Left colon (tissue), 2 donors: Measurements from ENCODE around the gene CREB3L2. TPM values are rescaled to one million over a fixed set of nuclear protein-coding genes. Genes with fewer than 3 reads are reported as not detected.
"Not testable (repeated sequence)": the region's sequence is repeated elsewhere in the genome, so short reads cannot be mapped to it uniquely, and the experiment has no call there.

Experiments
- ATAC-seq: fragments of 200-7000 bp; cut with Tn5 transposase; one replicate; pipeline ENCODE4 v1.9.1; 2020; ENCODE audit warnings: mild to moderate bottlenecking, moderate library complexity
- DNase-seq, 2 donors: peaks; one replicate each; pipeline ENCODE4 v3.0.0-alpha.2; 2020
- intact Hi-C, 2 donors: fragments of 100-400 bp; cut with DNase I in 1 of 2; cut with micrococcal nuclease in 1 of 2; formaldehyde crosslinking; loops; one replicate each; pipeline versions ENCODE4 v1.11.2 to v1.14.0; 2022; cut with DNase I, micrococcal nuclease
- long read RNA-seq: library from polyadenylated mRNA; unstranded; transcript quantifications from one replicate; pipeline ENCODE4 v2.0.0, GENCODE V29; 2021
- total RNA-seq, 2 donors: library from RNA; stranded (reverse); fragmentation: NEBNext Ultra II Directional; extraction: Animal tissue kit (Norgen Biotek cat#: 25700); gene quantifications; one replicate each; pipeline ENCODE4 v1.2.1, GENCODE V29; 2021
- donor health status: DM: no; HTN: no; CAD: no.
- donor health status: DM: yes; HTN: yes; CAD: no.

Gene CREB3L2, protein sequence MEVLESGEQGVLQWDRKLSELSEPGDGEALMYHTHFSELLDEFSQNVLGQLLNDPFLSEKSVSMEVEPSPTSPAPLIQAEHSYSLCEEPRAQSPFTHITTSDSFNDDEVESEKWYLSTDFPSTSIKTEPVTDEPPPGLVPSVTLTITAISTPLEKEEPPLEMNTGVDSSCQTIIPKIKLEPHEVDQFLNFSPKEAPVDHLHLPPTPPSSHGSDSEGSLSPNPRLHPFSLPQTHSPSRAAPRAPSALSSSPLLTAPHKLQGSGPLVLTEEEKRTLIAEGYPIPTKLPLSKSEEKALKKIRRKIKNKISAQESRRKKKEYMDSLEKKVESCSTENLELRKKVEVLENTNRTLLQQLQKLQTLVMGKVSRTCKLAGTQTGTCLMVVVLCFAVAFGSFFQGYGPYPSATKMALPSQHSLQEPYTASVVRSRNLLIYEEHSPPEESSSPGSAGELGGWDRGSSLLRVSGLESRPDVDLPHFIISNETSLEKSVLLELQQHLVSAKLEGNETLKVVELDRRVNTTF
- 10 to 100 TPM; 39.2 to 41.5 TPM for total RNA-seq
- long read RNA-seq, partial matches to known transcripts, result 1 of 7 reads
- long read RNA-seq, other reads (novel, unspliced or antisense), result 6 of 7 reads

DNA sequence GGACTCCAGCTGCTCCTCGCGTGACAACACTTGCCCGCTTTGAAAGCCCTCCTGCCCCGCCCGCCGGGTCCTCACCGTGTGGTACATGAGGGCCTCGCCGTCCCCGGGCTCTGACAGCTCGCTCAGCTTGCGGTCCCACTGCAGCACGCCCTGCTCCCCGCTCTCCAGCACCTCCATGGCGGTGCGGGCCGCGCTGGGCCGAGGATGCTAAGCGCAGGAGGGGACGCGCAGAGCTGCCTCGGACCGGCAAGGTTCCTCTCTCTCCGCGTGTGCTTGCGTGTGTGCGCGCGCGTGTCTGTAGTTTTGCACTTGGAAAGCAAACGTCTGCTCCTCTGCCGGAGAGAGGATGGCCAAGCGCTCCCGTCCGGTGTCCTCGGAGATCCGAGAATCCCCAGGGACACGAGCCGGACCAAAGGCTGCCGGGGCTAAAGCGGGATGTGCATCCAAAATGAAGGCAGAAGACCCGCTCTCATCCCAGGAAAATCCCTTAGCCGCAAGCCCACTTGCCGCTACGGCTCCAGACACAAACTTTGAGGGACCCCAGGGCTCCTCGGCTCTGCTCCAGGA is at the start of gene CREB3L2:
TSS of gene CREB3L2 (minus strand) at position 558 of the 567 bp plus-strand sequence. CDS start at position 177, 381 bp downstream.
- DNase-seq (peak; percentile 66 to 76), ATAC-seq (peak; percentile 60)
- intact Hi-C loops, result loop anchor here in 1 of 2 donors (5.0 kb wide), 1 partner anchor 94 kb away; no protein-coding TSS in a partner anchor

DNA sequence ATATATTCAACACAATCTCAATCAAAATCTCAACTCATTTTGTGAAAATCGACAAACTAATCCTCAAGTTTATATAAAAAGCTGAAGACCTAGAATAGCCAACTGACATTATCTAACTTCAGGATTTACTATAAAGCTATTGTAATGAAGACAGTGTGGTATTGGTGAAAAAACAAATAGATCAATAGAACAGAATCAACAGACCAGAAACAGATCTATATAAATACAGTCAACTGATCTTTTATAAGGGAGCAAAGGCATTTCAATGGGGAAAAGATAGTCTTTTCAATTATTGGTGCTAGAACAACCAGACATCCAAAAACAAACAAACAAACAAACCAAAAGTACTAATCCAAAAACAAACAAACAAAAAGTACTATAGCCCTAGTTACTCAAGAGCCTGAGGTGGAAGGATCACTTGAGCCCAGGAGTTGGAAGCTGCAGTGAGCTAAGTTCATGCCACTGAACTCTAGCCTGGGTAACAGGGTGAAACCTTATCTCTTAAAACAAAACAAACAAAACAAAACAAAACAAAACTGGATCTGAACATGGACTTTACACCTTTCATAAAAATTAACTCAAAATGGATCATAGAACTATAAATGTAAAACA is 47.7 kb upstream of the CREB3L2 start:
- DNase-seq (no peak), ATAC-seq (no peak)
- intact Hi-C loops, result no loop called here

DNA sequence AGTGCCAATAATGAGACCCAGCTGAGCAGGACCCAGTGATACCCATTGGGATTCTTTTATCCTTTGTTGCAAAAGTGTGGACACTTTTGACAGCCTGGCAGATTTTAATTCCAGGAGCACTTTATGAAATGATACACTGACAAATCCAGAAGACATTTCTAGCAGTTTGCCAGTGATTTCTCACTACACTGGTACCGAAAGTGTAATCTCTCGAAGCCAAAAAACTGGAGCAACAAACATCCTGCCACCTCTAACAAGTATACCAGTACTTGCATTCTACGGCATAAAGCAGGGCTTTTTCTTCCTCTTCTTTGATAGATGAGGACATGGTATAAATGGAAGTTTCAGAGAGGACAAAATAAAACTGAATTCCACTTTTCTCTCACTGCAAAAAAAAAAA is 46.0 kb upstream of the CREB3L2 start:
- ATAC-seq (no peak), DNase-seq (no peak)
- intact Hi-C loops, result no loop called here

DNA sequence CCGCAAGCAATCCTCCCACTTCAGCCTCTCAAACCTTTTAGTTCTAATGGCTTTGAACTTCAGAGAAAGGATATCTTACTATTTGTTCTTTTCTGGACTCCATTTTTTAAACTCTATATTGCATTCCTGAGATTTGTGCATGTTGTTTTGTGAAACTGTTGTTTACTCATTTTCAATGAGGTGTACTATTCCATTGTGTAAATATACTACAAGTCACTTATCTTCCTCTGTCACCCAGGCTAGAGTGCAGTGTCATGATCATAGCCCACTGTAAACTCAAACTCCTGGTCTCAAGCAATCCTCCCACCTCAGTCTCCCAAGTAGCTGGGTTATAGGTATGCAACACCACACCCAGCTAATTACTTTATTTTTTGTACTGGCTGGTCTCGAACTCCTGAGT is 43.0 kb upstream of the CREB3L2 start:
- DNase-seq (no peak), ATAC-seq (no peak)
- intact Hi-C loops, result no loop called here

DNA sequence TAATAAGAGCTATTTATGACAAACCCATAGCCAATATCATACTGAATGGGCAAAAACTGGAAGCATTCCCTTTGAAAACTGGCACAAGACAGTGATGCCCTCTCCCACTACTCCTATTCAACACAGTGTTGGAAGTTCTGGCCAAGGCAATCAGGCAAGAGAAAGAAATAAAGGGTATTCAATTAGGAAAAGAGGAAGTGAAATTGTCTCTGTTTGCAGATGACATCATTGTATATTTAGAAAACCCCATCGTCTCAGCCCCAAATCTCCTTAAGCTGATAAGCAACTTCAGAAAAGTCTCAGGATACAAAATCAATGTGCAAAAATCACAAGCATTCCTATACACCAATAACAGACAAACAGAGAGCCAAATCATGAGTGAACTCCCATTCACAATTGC is 38.2 kb upstream of the CREB3L2 start:
- intact Hi-C loops, ATAC-seq: not testable (repeated sequence)

DNA sequence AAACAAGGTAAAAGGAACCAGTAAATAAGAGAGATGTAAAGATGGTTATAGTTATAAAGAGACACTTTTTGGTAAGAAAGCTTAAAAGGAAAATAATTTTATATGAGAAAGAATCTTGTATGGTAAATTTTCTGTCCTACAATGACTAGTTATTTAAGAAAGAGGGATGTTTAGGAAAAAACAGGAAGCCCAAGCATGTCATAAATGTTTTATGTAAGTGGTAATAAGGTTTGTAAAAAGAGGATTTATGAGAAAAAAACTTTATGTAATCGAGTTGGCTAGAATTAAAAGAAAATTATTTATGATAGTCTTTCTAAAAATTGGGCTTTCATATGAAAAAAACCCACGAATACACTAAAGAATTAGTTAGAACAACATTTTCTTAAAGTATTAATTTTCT is 34.2 kb upstream of the CREB3L2 start:
- intact Hi-C loops, result no loop called here
- no peak for DNase-seq
- no peak for ATAC-seq

More for the DNA sequence above, 38.2 kb upstream of the CREB3L2 start:
- DNase-seq, result not testable (repeated sequence)

DNA sequence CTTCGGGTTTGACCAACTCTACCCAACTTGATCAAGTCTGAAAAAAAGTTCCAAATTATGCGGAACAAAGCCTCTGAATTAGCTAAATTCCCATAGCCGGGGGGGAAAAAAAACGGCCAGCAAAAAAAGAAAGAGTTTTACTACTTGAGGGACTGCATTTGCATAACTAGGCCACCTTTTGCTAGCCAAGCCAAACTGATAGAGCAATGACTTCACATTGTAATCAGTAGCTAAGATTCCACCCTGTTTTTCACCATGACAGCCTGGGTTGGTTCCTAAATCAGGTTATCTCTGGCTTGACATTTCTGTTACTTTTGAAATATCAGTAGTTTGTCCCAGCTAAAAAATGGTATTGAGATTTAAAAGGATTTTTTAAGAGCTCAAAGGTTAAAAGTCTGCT is 31.4 kb upstream of the CREB3L2 start:
- intact Hi-C loops, result no loop called here
- DNase-seq, result no peak
- ATAC-seq, result no peak

DNA sequence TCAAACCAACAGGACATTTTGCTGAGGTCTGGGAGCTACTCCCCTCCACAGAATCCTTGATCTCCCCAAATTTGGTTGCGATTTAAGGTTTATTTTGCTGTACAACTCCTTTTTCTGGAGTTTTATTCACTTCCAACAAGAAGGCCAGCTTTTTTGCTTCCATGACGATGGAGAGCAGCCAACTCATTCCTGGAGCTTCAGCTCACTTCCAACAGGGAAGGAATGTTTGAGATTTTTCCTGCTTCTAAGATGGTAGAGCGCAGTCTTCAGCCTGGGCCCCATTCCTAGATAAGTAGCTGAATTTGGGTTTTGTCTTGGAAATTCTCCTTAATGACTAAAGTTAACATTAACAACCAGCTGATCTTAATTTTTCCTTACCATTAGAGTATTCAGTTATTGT is 30.9 kb upstream of the CREB3L2 start:
- DNase-seq, result no peak
- ATAC-seq, result no peak
- intact Hi-C loops, result no loop called here

DNA sequence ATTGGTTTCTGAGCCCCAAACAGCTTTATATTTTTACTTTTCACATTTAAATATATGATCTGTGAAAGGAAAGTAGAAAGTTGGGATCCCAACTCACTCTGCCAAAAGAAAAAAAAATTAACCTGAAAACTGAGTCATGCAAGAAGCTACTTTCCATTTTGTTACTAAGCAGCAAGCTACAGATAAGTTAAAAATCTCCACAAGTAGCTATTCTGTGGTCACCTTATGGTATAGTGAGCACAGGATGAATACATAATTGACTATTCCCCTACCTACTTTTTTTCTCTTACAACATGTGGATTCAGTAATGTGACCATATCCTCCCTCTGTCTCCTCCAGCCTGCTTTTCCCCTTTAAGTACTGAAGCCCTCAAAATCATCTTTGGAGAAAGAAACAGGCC is 30.3 kb upstream of the CREB3L2 start:
- no peak for ATAC-seq
- DNase-seq, result no peak
- intact Hi-C loops, result no loop called here

DNA sequence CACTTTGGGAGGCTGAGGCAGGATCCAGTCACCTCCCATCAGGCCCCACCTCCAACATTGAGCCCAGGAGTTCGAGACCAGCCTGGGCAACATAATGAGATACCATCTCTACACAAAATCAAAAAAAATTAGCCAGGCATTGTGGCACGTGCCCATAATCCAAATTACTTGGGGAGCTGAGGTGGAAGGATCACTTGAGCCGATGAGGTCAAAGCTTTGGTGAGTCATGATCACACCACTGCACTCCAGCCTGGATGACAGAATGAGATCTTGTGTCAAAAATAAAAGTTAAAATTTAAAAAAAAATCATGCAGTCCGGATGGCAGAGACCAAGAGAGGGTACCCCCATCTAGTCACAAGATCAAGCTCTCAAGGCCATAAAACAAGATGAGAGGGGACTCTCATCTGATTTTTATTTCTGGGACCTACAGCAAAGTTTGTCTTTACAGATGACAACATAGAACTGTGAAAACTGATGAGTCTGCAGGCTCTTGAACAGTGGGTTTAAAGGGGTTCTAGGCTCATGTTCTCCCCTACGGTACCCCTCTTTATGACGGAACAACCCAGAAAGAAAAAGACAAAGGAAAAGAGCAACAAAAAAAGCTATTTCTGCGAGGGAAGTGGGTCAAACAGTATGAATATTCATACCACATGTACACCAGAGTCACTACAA is 28.9 kb upstream of the CREB3L2 start:
- intact Hi-C loops, result no loop called here
- DNase-seq (no peak), ATAC-seq (no peak)

DNA sequence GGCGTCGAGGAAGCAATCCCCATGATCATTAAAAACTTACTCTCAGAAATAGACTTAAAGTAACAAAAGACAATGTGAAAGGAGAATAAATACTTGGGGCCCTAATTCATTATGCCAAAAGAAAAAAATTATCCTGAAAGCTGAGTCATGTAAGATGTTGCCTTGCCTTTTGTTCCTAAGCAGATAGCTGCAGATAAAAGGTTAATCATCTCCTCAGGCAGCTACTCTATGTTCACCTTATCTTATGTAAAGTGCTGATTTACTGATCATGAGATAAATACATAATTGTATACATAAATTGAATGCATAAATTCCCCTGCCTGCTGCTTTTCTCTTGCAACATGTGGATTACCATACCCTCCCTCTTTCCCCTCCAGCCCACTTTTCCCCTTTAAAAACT is 28.1 kb upstream of the CREB3L2 start:
- DNase-seq (no peak), ATAC-seq (no peak)
- intact Hi-C loops, result no loop called here

DNA sequence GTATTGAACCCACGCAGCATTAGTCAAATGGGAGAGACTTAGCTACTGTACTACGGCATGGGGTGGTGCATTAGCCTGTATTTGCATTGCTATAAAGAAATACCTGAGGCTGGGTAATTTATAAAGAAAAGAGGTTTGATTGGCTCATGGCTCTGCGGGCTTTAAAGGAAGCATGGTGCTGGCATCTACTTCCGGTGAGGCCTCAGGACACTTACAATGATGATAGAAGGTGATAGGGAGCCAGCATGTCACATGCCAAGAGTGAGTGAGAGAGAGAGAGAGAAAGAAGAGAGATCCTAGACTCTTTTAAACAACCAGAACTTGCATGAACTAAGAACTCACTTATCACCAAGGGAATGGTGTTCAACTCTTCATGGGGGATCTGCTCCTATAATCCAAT is 27.2 kb upstream of the CREB3L2 start:
- intact Hi-C loops, result no loop called here
- no peak for ATAC-seq
- no peak for DNase-seq

DNA sequence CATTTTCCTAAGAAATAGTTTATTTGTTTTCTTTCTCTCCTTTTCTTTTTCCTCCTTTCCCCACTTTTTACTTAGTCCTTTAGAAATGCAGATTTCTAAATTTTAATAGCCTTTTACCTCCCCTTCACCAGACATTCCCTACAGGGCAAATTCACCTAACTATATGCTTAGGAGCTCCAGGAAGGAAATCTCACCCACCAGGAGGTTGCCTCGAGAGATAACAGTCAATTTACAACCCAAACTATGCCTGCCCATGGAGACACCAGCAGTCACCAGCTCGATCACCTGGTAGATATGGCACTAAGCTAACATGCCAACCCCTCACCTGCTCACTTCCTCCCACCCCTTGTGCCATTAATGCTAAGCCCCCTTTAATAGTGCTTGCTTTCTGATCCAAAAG is 25.2 kb upstream of the CREB3L2 start:
- ATAC-seq (no peak), DNase-seq (no peak)
- intact Hi-C loops, result no loop called here

DNA sequence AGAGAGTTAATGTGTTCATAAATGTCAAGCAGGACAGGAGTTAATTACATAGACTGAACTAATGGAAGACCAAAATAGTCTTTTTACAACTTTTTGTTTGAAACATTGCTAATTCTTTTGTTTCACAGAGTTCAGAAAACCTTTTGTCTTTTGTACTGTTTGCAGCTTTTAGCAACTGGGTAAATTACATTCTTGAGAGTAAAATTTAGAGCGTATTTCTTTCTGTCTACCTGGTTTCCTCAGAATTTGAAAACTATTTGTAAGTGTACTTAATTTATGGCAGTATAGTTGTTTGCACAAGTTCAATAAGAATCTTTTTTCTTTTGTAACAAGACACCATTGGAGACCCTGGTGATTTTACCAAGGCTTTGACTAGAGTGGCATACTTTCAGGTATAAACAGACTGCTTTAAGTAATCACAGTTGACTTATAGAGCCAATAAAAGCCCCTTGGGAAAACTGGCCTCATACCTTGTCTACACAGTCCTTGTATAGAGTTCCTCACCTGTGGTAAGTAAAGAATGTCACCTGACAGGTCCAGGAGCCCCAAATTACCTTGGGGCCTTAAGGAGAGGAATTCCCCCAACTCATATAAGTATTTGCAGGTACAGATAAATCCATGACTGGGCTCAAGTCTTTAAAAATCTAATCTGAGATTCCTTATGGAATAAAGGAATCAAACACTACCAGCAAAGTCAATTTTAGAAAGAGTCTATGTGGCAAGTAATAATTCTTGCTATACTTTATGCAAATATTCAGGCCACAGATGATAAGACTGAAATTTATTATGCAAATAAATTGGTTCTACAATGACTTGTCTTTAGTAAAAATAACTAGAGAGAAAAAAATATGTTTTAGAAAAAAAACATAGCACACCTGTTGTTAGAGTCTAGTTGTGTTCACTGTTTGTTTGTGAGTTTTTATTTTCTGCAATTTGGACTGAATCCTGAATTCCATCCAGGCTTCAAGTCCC is 23.6 kb upstream of the CREB3L2 start:
- intact Hi-C loops, result no loop called here
- ATAC-seq, result no peak
- no peak for DNase-seq

DNA sequence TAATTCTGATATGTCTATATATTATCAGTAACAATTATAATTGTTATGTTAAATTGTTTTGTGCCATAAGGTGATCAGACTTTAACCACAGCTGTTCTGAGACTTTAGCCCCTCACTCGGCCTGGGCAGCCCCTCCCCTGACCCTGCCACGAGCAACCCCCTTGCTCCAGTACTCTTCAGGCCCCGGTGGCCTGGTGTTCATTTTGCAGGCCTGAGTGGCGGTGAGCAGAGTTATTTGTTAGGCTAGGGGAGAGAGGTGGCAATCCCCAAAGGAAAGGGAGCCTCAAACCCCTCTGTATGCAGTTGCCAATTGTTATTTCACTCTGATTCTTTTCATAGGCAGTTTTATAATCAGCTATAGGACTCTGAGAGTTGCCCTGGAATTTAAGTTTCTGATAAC is 22.9 kb upstream of the CREB3L2 start:
- DNase-seq (no peak), ATAC-seq (no peak)
- intact Hi-C loops, result no loop called here

DNA sequence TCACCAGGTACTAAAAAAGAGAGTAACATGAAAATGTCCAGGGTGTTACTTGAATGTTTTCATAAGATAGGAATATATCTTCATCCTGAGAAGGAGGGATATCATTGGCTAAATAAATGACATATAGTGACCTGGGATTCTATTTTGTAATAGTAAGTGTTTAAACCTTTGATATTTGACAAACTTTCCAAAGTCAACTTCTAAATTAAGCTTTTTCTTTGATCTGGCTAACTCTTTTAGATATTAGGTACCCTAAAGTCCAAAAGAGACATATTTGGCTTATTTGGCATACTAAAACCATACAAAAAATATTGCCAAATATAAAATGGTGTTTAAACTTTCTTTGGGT is 22.4 kb upstream of the CREB3L2 start:
- no peak for ATAC-seq
- intact Hi-C loops, result no loop called here
- DNase-seq, result no peak

DNA sequence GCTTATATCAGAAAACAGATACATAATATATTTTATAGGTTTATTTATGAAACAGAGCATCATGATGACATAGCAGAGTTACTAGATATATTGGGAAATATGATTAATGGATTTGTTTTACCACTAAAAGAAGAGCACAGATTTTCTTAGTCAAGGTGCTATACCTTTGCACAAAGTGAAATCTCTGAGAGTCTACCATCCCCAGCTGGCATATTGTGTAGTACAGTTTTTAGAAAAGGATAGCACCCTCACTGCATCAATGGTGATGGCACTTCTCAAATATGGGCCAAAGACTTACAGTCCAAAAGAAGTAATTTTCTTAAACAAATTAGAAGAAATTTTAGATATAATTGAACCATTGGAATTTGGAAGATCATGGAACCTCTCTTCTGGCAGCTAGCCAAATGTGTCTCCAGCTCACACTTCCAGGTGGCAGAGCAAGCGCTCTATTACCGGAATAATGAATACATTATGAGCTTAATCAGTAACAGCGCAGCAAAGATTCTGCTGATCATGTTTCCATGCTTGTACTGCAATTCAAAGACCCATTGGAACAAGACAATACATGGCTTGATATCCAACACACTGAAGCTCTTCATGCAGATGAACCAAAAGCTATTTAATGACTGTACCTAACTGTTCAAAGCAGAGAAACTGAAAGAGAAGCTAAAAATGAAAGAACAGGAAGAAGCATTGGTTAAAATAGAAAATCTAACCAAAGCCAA is 21.9 kb upstream of the CREB3L2 start:
- intact Hi-C loops, result no loop called here
- DNase-seq, result no peak
- ATAC-seq, result no peak

DNA sequence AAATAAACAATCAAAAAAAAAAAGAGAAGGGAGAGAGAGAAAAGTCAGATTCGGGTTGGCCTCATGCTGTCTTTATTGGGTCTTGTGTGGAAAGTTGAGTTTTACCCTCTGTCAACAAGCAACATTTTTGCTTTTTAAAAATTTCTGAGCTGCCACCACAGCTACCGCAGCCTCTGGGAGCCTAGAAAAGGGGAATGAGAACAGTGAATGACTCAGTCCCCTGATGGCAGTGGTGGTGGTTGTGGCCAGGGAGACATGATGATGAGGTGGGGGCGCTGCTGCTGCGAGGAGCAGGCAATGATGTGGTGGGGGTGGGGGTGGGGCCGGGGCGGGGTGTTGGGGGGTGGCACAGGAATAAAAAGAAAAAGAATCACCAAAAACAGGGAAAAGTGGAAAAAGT is 20.0 kb upstream of the CREB3L2 start:
- intact Hi-C loops, result no loop called here
- no peak for ATAC-seq
- no peak for DNase-seq
